Activated CD4-positive, alpha-beta T cell treated with anti-CD3 and anti-CD28 coated beads, Interleukin-2, Interleukin-4, amounts not matched to agents 100 ng/mL and 50 ng/mL, durations not matched to agents 16 hours and 8 hours (primary cell): ENCODE measurements around the gene SPAG9.

Experiments used
- DNase-seq: peaks from one replicate; pipeline ENCODE4 v3.0.0-alpha.2; 2020; ENCODE audit warnings: low spot score

SPAG9 gene

GRCh38 chr17:51120739-51121619, at the start of gene SPAG9:
Gene SPAG9, minus strand, starts transcription at chr17:51120868. Its CDS starts 212 bp downstream, at chr17:51120656.
- DNase-seq, result peak; percentile 93

- no peak for DNase-seq
These were observed 48.7 kb upstream of the SPAG9 start for GRCh38 chr17:51169340-51169739.

- DNase-seq, result peak; percentile 73
These were observed 46.6 kb upstream of the SPAG9 start for GRCh38 chr17:51166987-51167931.

- DNase-seq, result peak; percentile 80
These were observed 45.7 kb upstream of the SPAG9 start, which contains the start of gene NME2 for GRCh38 chr17:51166198-51166986. Gene NME2, plus strand, starts transcription at chr17:51166411. Its CDS starts 420 bp downstream, at chr17:51166831.

- DNase-seq, result no peak
These were observed 45.1 kb upstream of the SPAG9 start for GRCh38 chr17:51165680-51166197.

- DNase-seq, result no peak
These were observed 44.4 kb upstream of the SPAG9 start for GRCh38 chr17:51164911-51165679.

- no peak for DNase-seq
These were observed 40.9 kb upstream of the SPAG9 start for GRCh38 chr17:51161541-51161940.

GRCh38 chr17:51159604-51160003, 38.9 kb upstream of the SPAG9 start:
- no peak for DNase-seq

GRCh38 chr17:51155416-51155815, 34.7 kb upstream of the SPAG9 start:
- no peak for DNase-seq

GRCh38 chr17:51154176-51154575, 33.5 kb upstream of the SPAG9 start:
- no peak for DNase-seq

- DNase-seq, result peak; percentile 99
These were observed 32.8 kb upstream of the SPAG9 start, which contains the start of gene NME1 for GRCh38 chr17:51153210-51154072. Gene NME1, plus strand, starts transcription at chr17:51153559. Its CDS starts 2,096 bp downstream, at chr17:51155655.

- no peak for DNase-seq
These were observed 32.1 kb upstream of the SPAG9 start for GRCh38 chr17:51152766-51153209.

- DNase-seq, result no peak
These were observed 30.3 kb upstream of the SPAG9 start for GRCh38 chr17:51150932-51151331.

- no peak for DNase-seq
These were observed 28.5 kb upstream of the SPAG9 start for GRCh38 chr17:51149163-51149562.

- DNase-seq, result no peak
These were observed 27.0 kb upstream of the SPAG9 start for GRCh38 chr17:51147650-51148049.

- no peak for DNase-seq
These were observed 23.8 kb upstream of the SPAG9 start for GRCh38 chr17:51144266-51145022.

- no peak for DNase-seq
These were observed 21.9 kb upstream of the SPAG9 start for GRCh38 chr17:51142597-51142996.

- no peak for DNase-seq
These were observed 15.3 kb upstream of the SPAG9 start for GRCh38 chr17:51135956-51136355.

- DNase-seq, result no peak
These were observed 12.7 kb upstream of the SPAG9 start for GRCh38 chr17:51133365-51133764.
